HG02798 (cell line): ENCODE results near the gene KATNAL1.
"Not testable (repeated sequence)": the region's sequence is repeated elsewhere in the genome, so short reads cannot be mapped to it uniquely, and the experiment has no call there.

ENCODE experiments used
- ATAC-seq: cut with Tn5 transposase; IDR thresholded peaks from one replicate; pipeline ENCODE4 v1.9.1; 2021; ENCODE audit warnings: mild to moderate bottlenecking; ENCODE audit not compliant: unreplicated experiment, poor library complexity

Gene KATNAL1

GRCh38 chr13:30174250-30174649 lies 133.1 kb downstream of the KATNAL1 start:
- not testable (repeated sequence) for ATAC-seq

DNA sequence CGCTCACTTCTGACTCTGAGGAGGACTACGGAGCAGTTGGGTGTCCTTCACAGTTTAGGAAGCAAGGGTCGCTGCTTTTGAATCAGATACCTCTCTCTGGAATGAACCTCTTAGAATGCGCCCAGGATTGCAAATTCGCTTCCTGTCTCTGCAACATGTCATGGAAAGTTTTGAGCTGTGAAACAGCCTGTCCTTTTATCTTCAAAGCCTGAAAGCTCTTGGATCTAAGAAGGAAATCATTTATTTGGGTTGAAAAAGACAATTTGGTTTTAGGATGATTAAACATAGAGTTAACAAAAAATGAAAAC lies 134.1 kb downstream of the KATNAL1 start:
- no peak for ATAC-seq

DNA sequence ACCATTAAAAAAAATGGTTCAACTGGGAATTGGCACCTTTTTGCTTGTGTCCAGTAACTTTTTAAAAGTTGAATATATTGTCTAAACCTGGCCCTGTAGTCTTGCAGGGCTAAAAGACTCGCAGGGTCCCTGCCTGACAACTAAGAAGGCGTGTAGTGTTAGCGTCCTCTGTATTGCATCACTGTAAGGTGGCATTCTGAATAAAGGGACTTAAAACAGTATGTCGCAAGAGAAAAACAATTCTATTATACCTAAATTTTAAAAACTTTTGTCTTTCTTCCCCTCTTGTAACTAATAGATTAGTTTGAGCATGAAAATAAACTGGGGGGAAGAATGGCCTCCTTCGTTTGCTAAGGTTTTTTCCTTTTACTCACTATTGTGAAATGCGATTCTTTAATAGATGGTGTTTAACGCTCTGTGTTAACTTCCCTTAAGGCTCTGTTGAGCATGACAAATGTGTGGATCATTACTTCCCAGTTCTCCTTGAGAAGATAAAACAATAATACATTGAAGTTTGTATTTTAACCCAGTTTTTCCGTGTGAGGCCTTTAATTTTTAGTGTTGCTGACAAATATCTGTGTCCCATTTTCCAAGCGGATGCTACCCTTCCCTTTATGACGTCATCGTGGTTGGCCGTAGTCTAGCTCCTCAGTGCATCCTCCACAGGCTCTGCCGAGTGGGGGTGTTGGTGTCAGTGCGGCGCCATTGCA lies 134.6 kb downstream of the KATNAL1 start:
- ATAC-seq, result no peak

DNA sequence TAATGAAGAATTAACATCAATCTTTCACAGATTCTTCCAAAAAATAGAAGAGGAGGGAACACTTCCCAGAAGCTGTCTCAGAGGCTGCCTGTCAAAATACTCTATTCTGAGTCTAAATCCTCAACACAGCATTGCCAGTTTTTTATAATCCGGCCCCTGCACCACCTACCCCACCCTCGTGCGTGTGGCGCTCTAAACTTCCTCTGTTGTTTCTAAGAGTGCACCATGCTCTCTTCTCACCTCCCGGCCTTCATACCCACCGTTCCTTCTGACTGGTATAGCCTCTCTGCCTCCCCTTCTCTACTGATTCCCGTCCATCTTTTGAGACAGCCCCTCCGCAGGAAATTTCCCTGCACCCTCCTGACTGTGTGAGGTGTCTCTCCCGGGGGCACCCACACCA lies 136.8 kb downstream of the KATNAL1 start:
- ATAC-seq, result no peak

DNA sequence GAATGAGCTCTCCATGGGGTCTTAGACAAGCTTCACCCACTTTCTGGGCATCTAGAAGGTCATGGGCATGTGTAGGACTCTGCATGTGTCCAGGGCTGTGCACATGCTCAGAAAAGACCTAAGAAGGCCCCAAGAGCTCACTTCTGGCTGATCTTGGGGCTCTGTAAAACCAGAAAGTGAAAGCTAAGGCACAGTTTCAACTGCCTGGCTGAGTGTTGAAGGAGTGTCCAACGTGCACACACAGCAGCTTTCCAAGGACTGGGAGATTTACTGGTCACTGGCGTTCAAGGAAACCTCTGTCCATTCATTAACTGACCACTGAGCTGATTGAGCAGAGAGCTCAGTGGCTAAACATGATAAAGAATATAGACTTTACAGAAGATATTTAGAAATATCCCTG lies 137.9 kb downstream of the KATNAL1 start:
- no peak for ATAC-seq

- no peak for ATAC-seq
These were observed 141.6 kb downstream of the KATNAL1 start for GRCh38 chr13:30165796-30166195.

DNA sequence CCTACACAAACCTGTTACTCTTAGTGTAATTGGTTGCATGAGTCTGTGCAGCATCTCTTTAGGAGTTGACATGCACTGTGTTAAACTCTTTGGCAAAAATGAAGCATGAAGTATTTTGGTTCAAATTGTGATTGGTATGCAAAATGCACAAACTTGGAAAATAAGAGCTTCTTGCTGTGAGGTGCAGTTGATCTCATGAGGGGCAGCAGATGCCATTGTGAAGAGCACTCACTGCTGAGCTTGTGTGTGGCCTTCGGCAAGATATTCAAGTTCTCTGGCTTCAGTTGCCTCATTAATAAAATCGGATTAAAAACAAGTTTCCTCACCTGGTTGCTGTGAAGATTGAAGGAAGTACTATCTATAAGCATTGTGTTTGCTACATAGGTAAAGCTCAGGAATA lies 142.3 kb downstream of the KATNAL1 start:
- no peak for ATAC-seq

- ATAC-seq, result no peak
These were observed 143.2 kb downstream of the KATNAL1 start for GRCh38 chr13:30164146-30164545.

GRCh38 chr13:30163441-30163840 lies 143.9 kb downstream of the KATNAL1 start:
- ATAC-seq, result no peak

DNA sequence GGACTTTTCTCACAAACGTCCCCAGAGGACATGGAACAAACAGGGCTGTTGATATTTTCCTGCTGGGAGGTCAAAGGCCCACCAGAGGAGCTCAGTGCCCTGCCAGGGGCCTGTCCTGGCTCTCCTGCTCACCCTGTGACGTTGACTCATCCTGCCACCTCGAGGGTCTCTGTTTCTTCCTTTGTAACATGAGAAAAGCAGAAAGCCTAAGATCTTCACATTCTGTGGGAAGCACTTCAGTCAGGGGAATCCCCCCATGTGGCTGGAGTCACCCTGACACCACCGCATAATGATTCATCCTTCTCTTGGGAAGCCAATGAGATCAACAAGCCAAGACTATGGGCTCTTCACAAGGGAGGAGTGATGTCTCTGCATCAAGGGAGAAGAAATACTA lies 147.9 kb downstream of the KATNAL1 start:
- ATAC-seq, result no peak

DNA sequence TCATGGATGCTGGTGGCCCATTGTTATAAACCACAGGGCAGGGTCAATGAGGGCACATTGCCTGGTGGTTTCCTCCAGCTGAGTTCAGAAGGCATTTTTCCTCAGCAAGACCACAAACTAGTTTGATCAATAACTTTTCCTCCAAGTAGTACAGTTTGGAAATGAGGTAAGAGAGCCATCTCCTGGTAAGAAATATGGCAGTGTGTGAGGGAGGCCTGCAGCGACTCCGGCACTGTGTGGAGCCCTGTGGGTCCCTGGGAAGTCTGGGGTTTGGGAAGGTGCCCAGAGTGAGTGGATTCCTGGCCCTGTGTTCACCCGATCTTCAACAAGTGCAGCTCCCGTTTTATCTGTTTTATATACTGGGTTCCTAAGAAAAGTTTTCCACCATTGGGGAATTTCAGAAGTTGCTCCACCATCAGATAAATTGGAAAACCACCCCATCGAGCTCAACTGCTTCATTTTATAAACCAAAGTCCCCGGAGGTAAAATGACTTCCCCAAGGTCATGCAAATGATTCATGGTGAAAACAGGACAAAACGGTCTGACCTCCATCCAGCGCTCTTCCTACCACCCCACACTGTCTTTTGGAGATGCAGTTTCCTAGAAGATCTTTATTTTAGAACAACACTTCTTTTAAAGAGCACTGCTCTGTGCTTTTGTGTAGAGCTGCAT lies 148.4 kb downstream of the KATNAL1 start:
- ATAC-seq, result no peak

- ATAC-seq, result peak; percentile 53
These were observed 149.7 kb downstream of the KATNAL1 start for GRCh38 chr13:30157616-30157993.

GRCh38 chr13:30156826-30157615 lies 150.3 kb downstream of the KATNAL1 start:
- peak; percentile 25 for ATAC-seq

- no peak for ATAC-seq
These were observed 151.1 kb downstream of the KATNAL1 start for GRCh38 chr13:30156270-30156669.

- no peak for ATAC-seq
These were observed 152.4 kb downstream of the KATNAL1 start for GRCh38 chr13:30154931-30155330.

- no peak for ATAC-seq
These were observed 152.8 kb downstream of the KATNAL1 start for GRCh38 chr13:30154531-30154930.

DNA sequence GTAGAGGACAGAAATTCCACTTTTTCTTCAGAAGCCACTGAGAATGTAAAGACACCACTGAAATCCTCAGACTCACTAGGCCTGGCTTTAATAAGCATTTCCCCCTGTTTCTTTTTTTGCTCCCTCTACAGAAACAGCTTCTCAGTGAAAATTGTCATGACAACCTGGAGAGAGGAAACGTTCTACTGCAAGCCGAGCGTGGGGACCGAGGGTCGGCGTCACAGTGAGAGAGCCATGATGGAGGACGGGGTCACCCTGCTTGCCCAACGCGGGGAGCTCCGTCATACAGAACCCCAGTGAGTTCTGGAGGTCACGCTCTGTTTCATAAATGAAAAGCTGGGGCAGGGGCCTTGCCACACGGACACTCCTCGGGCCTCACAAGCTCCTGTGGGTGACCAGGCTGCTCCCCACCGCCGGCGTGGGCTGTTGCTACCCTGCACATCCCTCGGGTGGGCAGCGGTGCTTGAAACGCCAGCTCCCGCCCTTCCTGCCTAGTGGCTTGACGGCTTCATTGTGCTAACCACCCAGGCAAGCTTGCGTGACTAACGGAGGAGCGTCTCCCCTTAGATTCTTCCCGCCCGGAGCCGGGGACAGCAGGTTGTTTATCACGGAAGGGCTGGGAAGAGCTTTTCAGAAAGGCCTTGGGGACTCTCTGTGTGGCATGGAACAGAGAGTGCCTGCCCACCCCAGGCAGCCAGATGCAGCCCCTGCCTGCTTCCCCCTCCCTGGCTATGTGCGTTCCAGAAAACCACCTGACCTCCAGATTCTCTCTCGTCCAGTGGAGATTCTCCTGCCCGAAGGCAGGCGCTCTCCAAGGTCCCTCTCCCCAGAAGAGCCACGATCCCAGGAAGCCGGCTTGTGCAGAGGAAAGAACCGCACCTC lies 153.6 kb downstream of the KATNAL1 start:
- no peak for ATAC-seq
